T-helper 17 cell (primary cell): ENCODE measurements around the gene ZYX. TPM values are rescaled to one million over a fixed set of nuclear protein-coding genes. Genes with fewer than 3 reads are reported as not detected.
A peak's percentile ranks its signal among the peaks of the same experiment; 100 is the strongest.

Experiments
- ATAC-seq: fragments of 150-1000 bp; cut with Tn5 transposase; 2 replicates; pipeline ENCODE4 v1.10.0; 2021; ENCODE audit warnings: mild to moderate bottlenecking, moderate library complexity
- DNase-seq, 3 donors: peaks; one replicate each; pipeline versions ENCODE4 v3.0.0 to v3.0.0-alpha.2; 2020 to 2021
- H3K9me3 ChIP-seq: one replicate; pipeline ENCODE4 v1.7.0; 2013; ENCODE audit warnings: low read length, mild to moderate bottlenecking; ENCODE audit not compliant: control insufficient read depth, poor library complexity, severe bottlenecking
- H3K27ac Mint-ChIP-seq: one replicate; pipeline ENCODE4 v1.8.0; 2022; ENCODE audit warnings: mild to moderate bottlenecking, moderate library complexity, mixed read lengths
- H3K27me3 Mint-ChIP-seq: one replicate; pipeline ENCODE4 v1.8.0; 2022; ENCODE audit warnings: mixed read lengths
- H3K36me3 Mint-ChIP-seq: one replicate; pipeline ENCODE4 v1.8.0; 2022; ENCODE audit warnings: low read depth, mixed read lengths
- H3K4me1 Mint-ChIP-seq: one replicate; pipeline ENCODE4 v1.8.0; 2022; ENCODE audit warnings: mild to moderate bottlenecking, mixed read lengths
- H3K4me3 Mint-ChIP-seq: one replicate; pipeline ENCODE4 v1.8.0; 2022; ENCODE audit warnings: mild to moderate bottlenecking, moderate library complexity, mixed read lengths
- total RNA-seq, 4 donors: library from RNA in 2 of 4; stranded (reverse) in 2 of 4; gene quantifications; one replicate each; pipeline ENCODE4 v1.2.3 and lab custom pipeline; 2022 to 2026

The ZYX gene
- total RNA-seq (100 to 1,000 TPM; 151 to 165 TPM), total RNA-seq (lab: John Stamatoyannopoulos, UW) (54.5 to 114 reads per million in 2 donors)

- DNase-seq (peak; percentile 70 to 81 (median 76)), ATAC-seq (peak; percentile 78)
- peaks cover 29% of the 10 kb centered on the region for H3K4me1 Mint-ChIP-seq
- no peak within 1 kb of the TSS for H3K4me3 Mint-ChIP-seq
- no peaks in the 10 kb centered on the region for H3K36me3 Mint-ChIP-seq
- no peaks in the 10 kb centered on the region for H3K27me3 Mint-ChIP-seq
- H3K27ac Mint-ChIP-seq, result peak within 1 kb of the TSS; percentile 96
- H3K9me3 ChIP-seq, result no peaks in the 10 kb centered on the region
Observed at GRCh38 chr7:143380646-143381426, at the start of gene ZYX. Gene ZYX, plus strand, starts transcription at chr7:143381345. Its CDS starts 227 bp downstream, at chr7:143381572.

- H3K27ac Mint-ChIP-seq, result no peak overlapping the region
- no peaks in the 10 kb centered on the region for H3K9me3 ChIP-seq
- ATAC-seq (no peak), DNase-seq (no peak)
- H3K4me1 Mint-ChIP-seq, result peaks cover 7% of the 10 kb centered on the region
- no peak overlapping the region for H3K4me3 Mint-ChIP-seq
- H3K36me3 Mint-ChIP-seq, result peaks cover 2% of the 10 kb centered on the region
- peaks cover 18% of the 10 kb centered on the region for H3K27me3 Mint-ChIP-seq
Observed at GRCh38 chr7:143334244-143334643, 46.9 kb upstream of the ZYX start.

GRCh38 chr7:143337216-143337615, 43.9 kb upstream of the ZYX start:
- Mint-ChIP-seq H3K27ac (no peak overlapping the region), H3K36me3 (peaks cover 4% of the 10 kb centered on the region), H3K4me3 (no peak overlapping the region), H3K4me1 (peaks cover 7% of the 10 kb centered on the region), H3K27me3 (peaks cover 38% of the 10 kb centered on the region)
- ATAC-seq, result no peak
- no peak for DNase-seq
- no peaks in the 10 kb centered on the region for H3K9me3 ChIP-seq

- no peak for ATAC-seq
- DNase-seq, result no peak
- no peak overlapping the region for H3K4me3 Mint-ChIP-seq
- no peaks in the 10 kb centered on the region for H3K9me3 ChIP-seq
- no peak overlapping the region for H3K27ac Mint-ChIP-seq
- H3K27me3 Mint-ChIP-seq, result peaks cover 25% of the 10 kb centered on the region
- peaks cover 4% of the 10 kb centered on the region for H3K36me3 Mint-ChIP-seq
- peaks cover 9% of the 10 kb centered on the region for H3K4me1 Mint-ChIP-seq
Observed at GRCh38 chr7:143341842-143342241, 39.3 kb upstream of the ZYX start.

GRCh38 chr7:143343596-143343995, 37.5 kb upstream of the ZYX start:
- Mint-ChIP-seq H3K27ac (no peak overlapping the region), H3K4me1 (peaks cover 6% of the 10 kb centered on the region), H3K27me3 (peaks cover 29% of the 10 kb centered on the region), H3K4me3 (no peak overlapping the region), H3K36me3 (peaks cover 4% of the 10 kb centered on the region)
- ATAC-seq (no peak), DNase-seq (no peak)
- H3K9me3 ChIP-seq, result no peaks in the 10 kb centered on the region

GRCh38 chr7:143345428-143345900, 35.7 kb upstream of the ZYX start:
- H3K36me3 Mint-ChIP-seq, result peaks cover 2% of the 10 kb centered on the region
- H3K27ac Mint-ChIP-seq, result peak overlapping the region; percentile 86
- H3K9me3 ChIP-seq, result no peaks in the 10 kb centered on the region
- ATAC-seq, result peak; percentile 99
- H3K4me1 Mint-ChIP-seq, result peaks cover 11% of the 10 kb centered on the region
- H3K27me3 Mint-ChIP-seq, result peaks cover 12% of the 10 kb centered on the region
- peak; percentile 46 to 54 (median 49) for DNase-seq
- H3K4me3 Mint-ChIP-seq, result peak overlapping the region; percentile 87

DNA sequence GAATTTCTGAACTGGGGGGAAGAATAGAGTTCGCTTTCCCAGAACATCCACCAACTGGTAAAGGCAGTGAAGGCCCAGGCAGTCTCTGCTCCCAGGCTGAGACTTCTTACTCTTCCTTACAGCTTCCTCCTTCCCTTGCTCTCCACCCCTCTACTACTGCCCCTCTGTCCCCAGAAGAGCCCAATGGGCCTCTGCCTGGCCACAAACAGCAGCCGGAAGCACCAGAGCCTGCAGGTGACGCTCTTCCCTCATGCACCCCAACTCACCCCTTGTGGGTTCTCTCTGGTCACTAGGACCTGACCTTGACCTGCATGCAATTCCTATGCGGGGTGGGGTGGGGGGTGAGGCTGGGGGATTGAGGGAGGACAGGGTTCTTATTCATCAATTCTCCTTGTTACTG, 35.1 kb upstream of the ZYX start:
- H3K27ac Mint-ChIP-seq, result no peak overlapping the region
- ATAC-seq (no peak), DNase-seq (no peak)
- peaks cover 2% of the 10 kb centered on the region for H3K36me3 Mint-ChIP-seq
- peaks cover 10% of the 10 kb centered on the region for H3K27me3 Mint-ChIP-seq
- peak overlapping the region; percentile 87 for H3K4me3 Mint-ChIP-seq
- H3K4me1 Mint-ChIP-seq, result peaks cover 12% of the 10 kb centered on the region
- H3K9me3 ChIP-seq, result no peaks in the 10 kb centered on the region

GRCh38 chr7:143347950-143348349, 33.2 kb upstream of the ZYX start:
- Mint-ChIP-seq H3K36me3 (peaks cover 2% of the 10 kb centered on the region), H3K27me3 (peaks cover 19% of the 10 kb centered on the region), H3K4me1 (peaks cover 13% of the 10 kb centered on the region), H3K4me3 (no peak overlapping the region), H3K27ac (no peak overlapping the region)
- H3K9me3 ChIP-seq, result no peaks in the 10 kb centered on the region
- no peak for DNase-seq
- no peak for ATAC-seq

GRCh38 chr7:143351060-143351459, 30.1 kb upstream of the ZYX start:
- H3K9me3 ChIP-seq, result no peaks in the 10 kb centered on the region
- H3K4me3 Mint-ChIP-seq, result no peak overlapping the region
- ATAC-seq, result no peak
- peaks cover 13% of the 10 kb centered on the region for H3K4me1 Mint-ChIP-seq
- H3K27me3 Mint-ChIP-seq, result peaks cover 31% of the 10 kb centered on the region
- no peak overlapping the region for H3K27ac Mint-ChIP-seq
- H3K36me3 Mint-ChIP-seq, result peaks cover 2% of the 10 kb centered on the region
- no peak for DNase-seq

- ATAC-seq, result no peak
- Mint-ChIP-seq H3K4me3 (no peak overlapping the region), H3K27me3 (peaks cover 31% of the 10 kb centered on the region), H3K36me3 (peaks cover 2% of the 10 kb centered on the region), H3K4me1 (peaks cover 13% of the 10 kb centered on the region), H3K27ac (no peak overlapping the region)
- no peak for DNase-seq
- H3K9me3 ChIP-seq, result no peaks in the 10 kb centered on the region
Observed at GRCh38 chr7:143351574-143351973, 29.6 kb upstream of the ZYX start.

GRCh38 chr7:143352531-143353002, 28.6 kb upstream of the ZYX start:
- H3K27ac Mint-ChIP-seq, result no peak overlapping the region
- peaks cover 30% of the 10 kb centered on the region for H3K27me3 Mint-ChIP-seq
- peaks cover 2% of the 10 kb centered on the region for H3K36me3 Mint-ChIP-seq
- no peaks in the 10 kb centered on the region for H3K9me3 ChIP-seq
- H3K4me3 Mint-ChIP-seq, result no peak overlapping the region
- peaks cover 13% of the 10 kb centered on the region for H3K4me1 Mint-ChIP-seq
- DNase-seq, result no peak
- no peak for ATAC-seq

DNA sequence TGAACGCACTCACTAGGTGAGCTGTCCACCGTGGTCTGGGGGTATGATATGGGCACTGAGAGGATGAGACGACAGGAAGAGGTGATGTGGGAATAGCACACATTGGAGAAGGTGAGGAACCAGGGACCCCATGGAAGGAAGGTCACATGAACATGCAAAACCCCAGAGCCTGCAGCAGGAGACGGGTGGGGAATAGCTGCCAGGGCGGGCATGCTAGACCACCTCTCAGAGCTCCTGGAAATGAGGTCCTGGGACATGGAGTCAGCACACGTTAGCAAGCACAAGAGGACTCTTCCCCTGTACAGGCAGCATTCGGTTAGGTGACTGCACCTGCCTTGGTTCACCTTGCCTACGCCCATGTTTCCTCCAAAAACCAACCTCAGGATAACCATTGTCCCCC, 26.8 kb upstream of the ZYX start:
- Mint-ChIP-seq H3K27ac (no peak overlapping the region), H3K4me3 (no peak overlapping the region), H3K36me3 (peaks cover 2% of the 10 kb centered on the region), H3K4me1 (peaks cover 16% of the 10 kb centered on the region), H3K27me3 (peaks cover 26% of the 10 kb centered on the region)
- no peak for ATAC-seq
- DNase-seq, result no peak
- H3K9me3 ChIP-seq, result no peaks in the 10 kb centered on the region

DNA sequence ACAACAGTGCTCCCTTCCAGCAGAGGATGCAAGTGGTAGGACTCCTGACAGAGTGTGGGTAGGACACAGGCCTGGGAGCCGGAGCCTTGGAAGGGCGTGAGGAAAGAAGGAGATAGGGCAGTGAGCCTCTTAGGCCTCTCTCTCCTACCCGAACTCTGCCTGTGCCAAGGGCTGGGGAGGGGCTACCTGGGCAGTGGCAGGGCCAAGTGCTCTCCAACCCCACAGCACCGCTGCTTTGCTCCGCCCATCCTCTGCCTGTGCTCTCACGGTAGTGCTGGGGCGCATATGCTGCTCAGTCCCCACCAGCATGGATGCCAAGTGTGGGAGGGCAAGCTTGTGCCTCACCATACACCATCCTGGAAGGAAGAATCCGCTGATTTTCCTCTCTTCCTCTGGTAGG, 26.2 kb upstream of the ZYX start:
- no peak for DNase-seq
- Mint-ChIP-seq H3K36me3 (no peaks in the 10 kb centered on the region), H3K4me3 (no peak overlapping the region), H3K4me1 (peaks cover 13% of the 10 kb centered on the region), H3K27ac (peak overlapping the region; percentile 34), H3K27me3 (peaks cover 26% of the 10 kb centered on the region)
- no peaks in the 10 kb centered on the region for H3K9me3 ChIP-seq
- ATAC-seq, result no peak
